Measurements from ENCODE around the gene INTS14.
"Not testable (repeated sequence)": the region's sequence is repeated elsewhere in the genome, so short reads cannot be mapped to it uniquely, and the experiment has no call there.

Gene INTS14

GRCh38 chr15:65630760-65631159 lies 19.8 kb upstream of the INTS14 start:
- WGBS = 94% methylated on average over 5 of the region's 5 CpGs
- Histone ChIP-seq H3K27ac (ENCODE audit: low read depth, low read length) (no peak overlapping the region), H3K4me3 (ENCODE audit: low read length) (no peak overlapping the region), H3K36me3 (ENCODE audit: insufficient read depth, low read length) (no peaks in the 10 kb centered on the region), H3K4me1 (ENCODE audit: insufficient read depth, low read length) (peaks cover 5% of the 10 kb centered on the region; the same call in 1 of the 2 replicates), H3K27me3 (ENCODE audit: insufficient read depth, low read length) (no peaks in the 10 kb centered on the region), H3K9ac (ENCODE audit: low read depth, low read length) (no peak overlapping the region), H3K9me3 (ENCODE audit: insufficient read depth, low read depth, low read length) (no peaks in the 10 kb centered on the region)

GRCh38 chr15:65629548-65629947 lies 18.6 kb upstream of the INTS14 start:
- Histone ChIP-seq H3K36me3 (ENCODE audit: insufficient read depth, low read length) (no peaks in the 10 kb centered on the region), H3K27me3 (ENCODE audit: insufficient read depth, low read length) (no peaks in the 10 kb centered on the region), H3K9me3 (ENCODE audit: insufficient read depth, low read depth, low read length) (no peaks in the 10 kb centered on the region), H3K27ac (ENCODE audit: low read depth, low read length) (no peak overlapping the region), H3K9ac (ENCODE audit: low read depth, low read length) (peak overlapping the region; percentile 14; the same call in 1 of the 2 replicates), H3K4me3 (ENCODE audit: low read length) (no peak overlapping the region), H3K4me1 (ENCODE audit: insufficient read depth, low read length) (peaks cover 5% of the 10 kb centered on the region; the same call in 1 of the 2 replicates)
- WGBS = 82% methylated on average over 3 of the region's 3 CpGs

- Histone ChIP-seq H3K27me3 (ENCODE audit: insufficient read depth, low read length) (no peaks in the 10 kb centered on the region), H3K4me3 (ENCODE audit: low read length) (no peak overlapping the region), H3K9me3 (ENCODE audit: insufficient read depth, low read depth, low read length) (no peaks in the 10 kb centered on the region), H3K27ac (ENCODE audit: low read depth, low read length) (no peak overlapping the region), H3K9ac (ENCODE audit: low read depth, low read length) (no peak overlapping the region), H3K4me1 (ENCODE audit: insufficient read depth, low read length) (peaks cover 5% of the 10 kb centered on the region; the same call in 1 of the 2 replicates), H3K36me3 (ENCODE audit: insufficient read depth, low read length) (no peaks in the 10 kb centered on the region)
- WGBS = 86% methylated on average over 4 of the region's 4 CpGs
These were observed 15.9 kb upstream of the INTS14 start for GRCh38 chr15:65626856-65627255.

GRCh38 chr15:65623103-65623502 lies 12.2 kb upstream of the INTS14 start:
- Histone ChIP-seq H3K27me3 (ENCODE audit: insufficient read depth, low read length) (no peaks in the 10 kb centered on the region), H3K9ac (ENCODE audit: low read depth, low read length) (no peak overlapping the region), H3K4me3 (ENCODE audit: low read length) (no peak overlapping the region), H3K4me1 (ENCODE audit: insufficient read depth, low read length) (peaks cover 13% of the 10 kb centered on the region), H3K27ac (ENCODE audit: low read depth, low read length) (no peak overlapping the region), H3K9me3 (ENCODE audit: insufficient read depth, low read depth, low read length) (no peaks in the 10 kb centered on the region), H3K36me3 (ENCODE audit: insufficient read depth, low read length) (no peaks in the 10 kb centered on the region)

GRCh38 chr15:65621638-65622037 lies 10.7 kb upstream of the INTS14 start, which contains the start of gene SLC24A1:
Gene SLC24A1 (plus strand): TSS chr15:65621938. CDS start chr15:65624081, 2,143 bp downstream.
- no peak within 1 kb of the TSS for H3K27ac ChIP-seq (ENCODE audit: low read depth, low read length)
- H3K36me3 ChIP-seq (ENCODE audit: insufficient read depth, low read length) = no peaks in the 10 kb centered on the region
- no peak within 1 kb of the TSS for H3K9ac ChIP-seq (ENCODE audit: low read depth, low read length)
- H3K27me3 ChIP-seq (ENCODE audit: insufficient read depth, low read length) = no peaks in the 10 kb centered on the region
- no peaks in the 10 kb centered on the region for H3K9me3 ChIP-seq (ENCODE audit: insufficient read depth, low read depth, low read length)
- WGBS = 91% methylated on average over 6 of the region's 6 CpGs
- peaks cover 14% of the 10 kb centered on the region for H3K4me1 ChIP-seq (ENCODE audit: insufficient read depth, low read length)
- no peak within 1 kb of the TSS for H3K4me3 ChIP-seq (ENCODE audit: low read length)

- H3K4me1 ChIP-seq (ENCODE audit: insufficient read depth, low read length) = peaks cover 14% of the 10 kb centered on the region
- no peak overlapping the region for H3K27ac ChIP-seq (ENCODE audit: low read depth, low read length)
- H3K27me3 ChIP-seq (ENCODE audit: insufficient read depth, low read length) = no peaks in the 10 kb centered on the region
- H3K9ac ChIP-seq (ENCODE audit: low read depth, low read length) = no peak overlapping the region
- no peaks in the 10 kb centered on the region for H3K36me3 ChIP-seq (ENCODE audit: insufficient read depth, low read length)
- no peaks in the 10 kb centered on the region for H3K9me3 ChIP-seq (ENCODE audit: insufficient read depth, low read depth, low read length)
- 90% methylated on average over 2 of the region's 2 CpGs for WGBS
- H3K4me3 ChIP-seq (ENCODE audit: low read length) = no peak overlapping the region
These were observed 9.9 kb upstream of the INTS14 start for GRCh38 chr15:65620833-65621232.

- no peak overlapping the region for H3K27ac ChIP-seq (ENCODE audit: low read depth, low read length)
These were observed 8.8 kb upstream of the INTS14 start for GRCh38 chr15:65619626-65620290.

GRCh38 chr15:65618560-65619109 lies 7.7 kb upstream of the INTS14 start:
- H3K4me3 ChIP-seq (ENCODE audit: low read length) = no peak overlapping the region
- no peaks in the 10 kb centered on the region for H3K36me3 ChIP-seq (ENCODE audit: insufficient read depth, low read length)
- H3K27me3 ChIP-seq (ENCODE audit: insufficient read depth, low read length) = no peaks in the 10 kb centered on the region
- H3K4me1 ChIP-seq (ENCODE audit: insufficient read depth, low read length) = peaks cover 14% of the 10 kb centered on the region
- WGBS = 25% methylated on average over 4 of the region's 5 CpGs
- no peak overlapping the region; the same call in 1 of the 2 replicates for H3K27ac ChIP-seq (ENCODE audit: low read depth, low read length)
- no peaks in the 10 kb centered on the region for H3K9me3 ChIP-seq (ENCODE audit: insufficient read depth, low read depth, low read length)
- 0 out of 2 replicates have a peak overlapping the region, but pooled peaks have one; percentile 1 for H3K9ac ChIP-seq (ENCODE audit: low read depth, low read length)

More at GRCh38 chr15:65619626-65620290, 8.8 kb upstream of the INTS14 start:
- Histone ChIP-seq H3K27me3 (ENCODE audit: insufficient read depth, low read length) (no peaks in the 10 kb centered on the region), H3K4me1 (ENCODE audit: insufficient read depth, low read length) (peaks cover 14% of the 10 kb centered on the region), H3K4me3 (ENCODE audit: low read length) (no peak overlapping the region), H3K36me3 (ENCODE audit: insufficient read depth, low read length) (no peaks in the 10 kb centered on the region), H3K9ac (ENCODE audit: low read depth, low read length) (no peak overlapping the region), H3K9me3 (ENCODE audit: insufficient read depth, low read depth, low read length) (no peaks in the 10 kb centered on the region)
- 94% methylated on average over 5 of the region's 5 CpGs for WGBS

- not testable (repeated sequence) for H3K27me3 ChIP-seq (ENCODE audit: insufficient read depth, low read length)
These were observed 5.0 kb upstream of the INTS14 start for GRCh38 chr15:65615887-65616286.

GRCh38 chr15:65612949-65613744 lies 2.2 kb upstream of the INTS14 start:
- Histone ChIP-seq H3K9ac (ENCODE audit: low read depth, low read length) (no peak overlapping the region), H3K4me1 (ENCODE audit: insufficient read depth, low read length) (peaks cover 11% of the 10 kb centered on the region), H3K36me3 (ENCODE audit: insufficient read depth, low read length) (no peaks in the 10 kb centered on the region), H3K27me3 (ENCODE audit: insufficient read depth, low read length) (no peaks in the 10 kb centered on the region), H3K4me3 (ENCODE audit: low read length) (no peak overlapping the region), H3K27ac (ENCODE audit: low read depth, low read length) (no peak overlapping the region), H3K9me3 (ENCODE audit: insufficient read depth, low read depth, low read length) (no peaks in the 10 kb centered on the region)
- WGBS = 89% methylated on average over 5 of the region's 6 CpGs

More at GRCh38 chr15:65615887-65616286, 5.0 kb upstream of the INTS14 start:
- not testable (repeated sequence) for H3K9ac ChIP-seq (ENCODE audit: low read depth, low read length); H3K9me3 ChIP-seq (ENCODE audit: insufficient read depth, low read depth, low read length); H3K36me3 ChIP-seq (ENCODE audit: insufficient read depth, low read length); H3K4me3 ChIP-seq (ENCODE audit: low read length); H3K27ac ChIP-seq (ENCODE audit: low read depth, low read length)
- H3K4me1 ChIP-seq (ENCODE audit: insufficient read depth, low read length) = peaks cover 24% of the 10 kb centered on the region
- 100% methylated on average over 1 of the region's 1 CpG for WGBS

- Histone ChIP-seq H3K9ac (ENCODE audit: low read depth, low read length) (no peak overlapping the region), H3K4me1 (ENCODE audit: insufficient read depth, low read length) (peaks cover 9% of the 10 kb centered on the region), H3K4me3 (ENCODE audit: low read length) (no peak overlapping the region), H3K36me3 (ENCODE audit: insufficient read depth, low read length) (no peaks in the 10 kb centered on the region; the same call in 1 of the 2 replicates), H3K27me3 (ENCODE audit: insufficient read depth, low read length) (no peaks in the 10 kb centered on the region), H3K9me3 (ENCODE audit: insufficient read depth, low read depth, low read length) (no peaks in the 10 kb centered on the region), H3K27ac (ENCODE audit: low read depth, low read length) (no peak overlapping the region)
- 94% methylated on average over 2 of the region's 2 CpGs for WGBS
These were observed 1.6 kb upstream of the INTS14 start for GRCh38 chr15:65612616-65612946.
